HG02623 (cell line): ENCODE measurements around the gene SRBD1.
"Not testable (repeated sequence)": the region's sequence is repeated elsewhere in the genome, so short reads cannot be mapped to it uniquely, and the experiment has no call there.

ENCODE experiments used
- ATAC-seq: cut with Tn5 transposase; IDR thresholded peaks from one replicate; pipeline ENCODE4 v1.9.1; 2021; ENCODE audit warnings: moderate library complexity; ENCODE audit not compliant: unreplicated experiment

SRBD1 gene

GRCh38 chr2:45435316-45435715 is 175.8 kb downstream of the SRBD1 start:
- no peak for ATAC-seq

GRCh38 chr2:45433363-45433762 is 177.7 kb downstream of the SRBD1 start:
- ATAC-seq = no peak

GRCh38 chr2:45432406-45432805 is 178.7 kb downstream of the SRBD1 start:
- no peak for ATAC-seq

GRCh38 chr2:45426025-45426424 is 185.0 kb downstream of the SRBD1 start:
- ATAC-seq = not testable (repeated sequence)

GRCh38 chr2:45422921-45423320 is 188.1 kb downstream of the SRBD1 start:
- ATAC-seq = no peak

- no peak for ATAC-seq
Measured at GRCh38 chr2:45418532-45418931, 192.5 kb downstream of the SRBD1 start.

GRCh38 chr2:45415534-45416123 is 195.4 kb downstream of the SRBD1 start:
- ATAC-seq = no peak

GRCh38 chr2:45412754-45413379 is 198.2 kb downstream of the SRBD1 start:
- ATAC-seq = no peak

- no peak for ATAC-seq
Measured at GRCh38 chr2:45409677-45410076, 201.4 kb downstream of the SRBD1 start.

GRCh38 chr2:45406621-45407020 is 204.4 kb downstream of the SRBD1 start:
- ATAC-seq = no peak

- ATAC-seq = no peak
Measured at GRCh38 chr2:45404807-45405297, 206.2 kb downstream of the SRBD1 start.

GRCh38 chr2:45403036-45403435 is 208.0 kb downstream of the SRBD1 start:
- no peak for ATAC-seq

- ATAC-seq = no peak
Measured at GRCh38 chr2:45401431-45401922, 209.6 kb downstream of the SRBD1 start.

- no peak for ATAC-seq
Measured at GRCh38 chr2:45399040-45399784, 211.9 kb downstream of the SRBD1 start.

GRCh38 chr2:45397292-45397691 is 213.8 kb downstream of the SRBD1 start:
- ATAC-seq = no peak

GRCh38 chr2:45396671-45397070 is 214.4 kb downstream of the SRBD1 start:
- no peak for ATAC-seq

- ATAC-seq = no peak
Measured at GRCh38 chr2:45394842-45395241, 216.2 kb downstream of the SRBD1 start.

- ATAC-seq = no peak
Measured at GRCh38 chr2:45394216-45394615, 216.9 kb downstream of the SRBD1 start.

- ATAC-seq = no peak
Measured at GRCh38 chr2:45391866-45392265, 219.2 kb downstream of the SRBD1 start.

GRCh38 chr2:45390861-45391260 is 220.2 kb downstream of the SRBD1 start:
- ATAC-seq = no peak

- no peak for ATAC-seq
Measured at GRCh38 chr2:45390441-45390840, 220.6 kb downstream of the SRBD1 start.

- no peak for ATAC-seq
Measured at GRCh38 chr2:45388541-45389100, 222.4 kb downstream of the SRBD1 start.
